ENCODE data around the gene PES1.
"Not testable (repeated sequence)": the region's sequence is repeated elsewhere in the genome, so short reads cannot be mapped to it uniquely, and the experiment has no call there.

Gene PES1

DNA sequence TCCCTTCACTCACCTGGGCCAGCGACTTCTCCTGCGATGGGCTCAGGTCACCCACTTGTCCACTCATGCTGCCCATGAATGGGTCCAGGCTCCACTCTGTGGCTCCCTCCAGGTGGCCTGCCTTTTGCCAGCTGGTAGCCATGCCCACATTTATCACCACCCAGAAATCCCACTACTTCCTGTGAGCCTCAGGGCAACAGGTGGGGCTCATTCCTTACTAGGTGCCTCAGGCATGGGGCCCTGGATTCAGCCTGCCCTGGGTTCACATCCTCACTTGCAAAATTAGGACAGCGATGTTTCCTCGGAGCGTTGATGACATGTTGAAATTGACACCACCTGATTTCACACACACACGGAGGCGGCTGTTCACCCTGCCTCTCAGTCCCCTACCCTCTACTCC is 45.1 kb downstream of the PES1 start, which contains the start of gene SEC14L6:
Gene SEC14L6 (minus strand): TSS at position 126 of the 400 bp plus-strand sequence. CDS start 59 bp downstream, at position 67.
- TF ChIP-seq, protein P1, sequence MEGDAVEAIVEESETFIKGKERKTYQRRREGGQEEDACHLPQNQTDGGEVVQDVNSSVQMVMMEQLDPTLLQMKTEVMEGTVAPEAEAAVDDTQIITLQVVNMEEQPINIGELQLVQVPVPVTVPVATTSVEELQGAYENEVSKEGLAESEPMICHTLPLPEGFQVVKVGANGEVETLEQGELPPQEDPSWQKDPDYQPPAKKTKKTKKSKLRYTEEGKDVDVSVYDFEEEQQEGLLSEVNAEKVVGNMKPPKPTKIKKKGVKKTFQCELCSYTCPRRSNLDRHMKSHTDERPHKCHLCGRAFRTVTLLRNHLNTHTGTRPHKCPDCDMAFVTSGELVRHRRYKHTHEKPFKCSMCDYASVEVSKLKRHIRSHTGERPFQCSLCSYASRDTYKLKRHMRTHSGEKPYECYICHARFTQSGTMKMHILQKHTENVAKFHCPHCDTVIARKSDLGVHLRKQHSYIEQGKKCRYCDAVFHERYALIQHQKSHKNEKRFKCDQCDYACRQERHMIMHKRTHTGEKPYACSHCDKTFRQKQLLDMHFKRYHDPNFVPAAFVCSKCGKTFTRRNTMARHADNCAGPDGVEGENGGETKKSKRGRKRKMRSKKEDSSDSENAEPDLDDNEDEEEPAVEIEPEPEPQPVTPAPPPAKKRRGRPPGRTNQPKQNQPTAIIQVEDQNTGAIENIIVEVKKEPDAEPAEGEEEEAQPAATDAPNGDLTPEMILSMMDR (IDR thresholded peaks at IDR 0.05; ENCODE audit: extremely low read depth, missing control alignments) = no peak
- DNase-seq (ENCODE audit: low spot score) = no peak

GRCh38 chr22:30542811-30543188 is 48.9 kb downstream of the PES1 start:
- DNase-seq (ENCODE audit: low spot score) = no peak
- TF ChIP-seq, protein P1 (IDR thresholded peaks at IDR 0.05; ENCODE audit: extremely low read depth, missing control alignments) = no peak

- TF ChIP-seq, protein P1 (IDR thresholded peaks at IDR 0.05; ENCODE audit: extremely low read depth, missing control alignments) = no peak
- DNase-seq (ENCODE audit: low spot score) = no peak
Measured at GRCh38 chr22:30541961-30542810, 49.5 kb downstream of the PES1 start.

- DNase-seq (ENCODE audit: low spot score) = not testable (repeated sequence)
Measured at GRCh38 chr22:30541511-30541910, 50.2 kb downstream of the PES1 start.

GRCh38 chr22:30539368-30539767 is 52.3 kb downstream of the PES1 start:
- no peak for DNase-seq (ENCODE audit: low spot score)
- TF ChIP-seq, protein P1 (IDR thresholded peaks at IDR 0.05; ENCODE audit: extremely low read depth, missing control alignments) = no peak

DNA sequence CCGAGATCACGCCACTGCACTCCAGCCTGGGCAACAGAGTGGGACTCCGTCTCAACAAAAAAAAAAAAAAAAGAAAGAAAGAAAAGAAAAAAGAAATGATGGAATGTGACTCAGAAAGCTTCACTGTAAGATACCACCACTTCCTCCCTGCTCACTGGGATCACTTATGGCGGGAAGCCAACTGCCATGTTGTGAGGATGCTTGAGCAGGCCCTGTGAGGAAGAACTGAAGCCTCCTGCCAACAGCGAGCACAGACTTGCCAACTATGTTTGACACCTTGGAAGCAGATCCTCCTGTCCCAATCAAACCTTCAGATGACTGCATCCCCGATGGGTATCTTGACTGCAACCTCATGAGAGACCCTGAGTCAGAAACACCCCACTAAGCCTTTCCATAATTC is 53.4 kb downstream of the PES1 start:
- TF ChIP-seq, protein P1 (IDR thresholded peaks at IDR 0.05; ENCODE audit: extremely low read depth, missing control alignments) = no peak
- no peak for DNase-seq (ENCODE audit: low spot score)

DNA sequence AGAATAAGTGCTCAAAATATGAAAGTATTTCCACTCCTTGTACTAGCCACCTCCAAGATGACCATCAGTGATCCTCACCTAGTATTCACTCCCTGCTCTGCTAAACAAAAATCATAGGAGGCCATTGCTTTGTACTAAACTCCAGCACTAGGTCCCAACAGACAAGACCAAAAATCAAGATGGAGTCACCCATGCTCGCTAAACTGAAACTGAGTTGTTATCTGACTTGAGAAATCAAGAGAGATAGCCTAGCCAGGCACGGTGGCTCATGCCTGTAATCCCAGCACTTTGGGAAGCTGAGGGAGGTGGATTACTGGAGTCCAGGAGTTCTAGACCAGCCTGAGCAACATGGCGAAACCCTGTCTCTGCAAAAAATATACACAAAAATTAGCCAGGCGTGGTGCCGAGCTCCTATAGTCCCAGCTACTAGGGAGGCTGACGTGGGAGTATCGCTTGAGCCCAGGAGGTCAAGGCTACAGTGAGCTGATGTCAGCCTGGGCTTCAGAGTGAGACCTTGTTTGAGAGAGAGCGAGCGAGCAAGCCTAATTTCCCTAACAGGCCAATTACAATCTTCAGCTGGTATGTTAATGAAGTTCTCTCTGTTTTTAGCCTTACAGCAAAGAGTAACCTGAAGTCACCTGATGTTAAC is 54.5 kb downstream of the PES1 start:
- no peak for DNase-seq (ENCODE audit: low spot score)
- TF ChIP-seq, protein P1 (IDR thresholded peaks at IDR 0.05; ENCODE audit: extremely low read depth, missing control alignments) = no peak

Data from GM20000 (cell line).